LNCaP clone FGC (cell line): ENCODE data around the gene PNLDC1.
"Not testable (repeated sequence)": the region's sequence is repeated elsewhere in the genome, so short reads cannot be mapped to it uniquely, and the experiment has no call there.

Source experiments
- DNase-seq: peaks from one replicate; pipeline ENCODE4 v3.0.0-alpha.2; 2011; ENCODE audit warnings: low read depth
- H3K4me3 ChIP-seq: 2 replicates; pipeline ENCODE4 v1.5.1; 2011; ENCODE audit warnings: mild to moderate bottlenecking, low read depth, low read length, control low read depth
- CTCF ChIP-seq: IDR thresholded peaks from 2 replicates; pipeline ENCODE4 v1.5.1; 2012; ENCODE audit warnings: mild to moderate bottlenecking; ENCODE audit not compliant: control insufficient read depth, insufficient read depth; ENCODE audit errors: extremely low read depth

Gene PNLDC1

GRCh38 chr6:159821122-159821521 lies 21.0 kb downstream of the PNLDC1 start:
- TF ChIP-seq CTCF, result no peak
- DNase-seq, result no peak
- H3K4me3 ChIP-seq, result no peak overlapping the region

- TF ChIP-seq CTCF, result no peak
- H3K4me3 ChIP-seq, result no peak overlapping the region
- no peak for DNase-seq
Measured at GRCh38 chr6:159821726-159822125, 21.6 kb downstream of the PNLDC1 start.

- TF ChIP-seq CTCF, result no peak
- no peak for DNase-seq
- H3K4me3 ChIP-seq, result no peak overlapping the region
Measured at GRCh38 chr6:159823953-159824352, 23.9 kb downstream of the PNLDC1 start.

- not testable (repeated sequence) for DNase-seq
Measured at GRCh38 chr6:159824690-159825089, 24.6 kb downstream of the PNLDC1 start.

GRCh38 chr6:159826004-159826403 lies 25.9 kb downstream of the PNLDC1 start:
- no peak overlapping the region for H3K4me3 ChIP-seq
- DNase-seq, result no peak
- no peak for TF ChIP-seq CTCF

More at GRCh38 chr6:159824690-159825089, 24.6 kb downstream of the PNLDC1 start:
- H3K4me3 ChIP-seq, result not testable (repeated sequence)

- DNase-seq, result no peak
- TF ChIP-seq CTCF, result no peak
- H3K4me3 ChIP-seq, result no peak overlapping the region
Measured at GRCh38 chr6:159826968-159827647, 27.0 kb downstream of the PNLDC1 start.

- no peak overlapping the region for H3K4me3 ChIP-seq
- DNase-seq, result no peak
- no peak for TF ChIP-seq CTCF
Measured at GRCh38 chr6:159828074-159828473, 28.0 kb downstream of the PNLDC1 start.

GRCh38 chr6:159829526-159829925 lies 29.4 kb downstream of the PNLDC1 start:
- no peak for DNase-seq
- TF ChIP-seq CTCF, result no peak
- H3K4me3 ChIP-seq, result no peak overlapping the region
